Measurements from ENCODE around the gene KRTAP4-8. TPM values are rescaled to one million over a fixed set of nuclear protein-coding genes. Genes with fewer than 3 reads are reported as not detected.

KRTAP4-8 gene
- polyA plus RNA-seq, 1 donor (not counting 4 experiments of a cell fraction or from before 2014, with no cell fraction given): not detected

DNA sequence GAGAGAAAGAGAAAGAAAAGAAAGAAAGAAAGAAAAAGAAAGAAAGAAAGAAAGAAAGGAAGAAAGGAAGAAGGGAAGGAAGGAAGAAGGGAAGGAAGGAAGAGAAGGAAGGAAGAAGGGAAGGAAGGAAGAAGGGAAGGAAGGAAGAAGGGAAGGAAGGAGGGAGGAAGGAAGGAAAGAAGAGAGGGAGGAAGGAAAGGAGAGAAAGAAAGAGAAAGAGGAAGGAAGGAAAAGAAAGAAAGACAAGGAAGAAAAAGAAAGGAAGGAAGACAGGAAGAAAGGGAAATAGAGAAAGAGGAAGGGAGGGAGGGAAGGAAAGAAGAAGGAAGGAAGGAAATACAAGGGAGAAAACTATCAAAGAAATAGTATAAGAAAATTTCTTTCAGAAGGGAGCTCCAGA, 21.2 kb downstream of the KRTAP4-8 start:
- no peaks in the 10 kb centered on the region for H3K79me2 ChIP-seq (ENCODE audit: control insufficient read depth, insufficient read depth, low read length)

DNA sequence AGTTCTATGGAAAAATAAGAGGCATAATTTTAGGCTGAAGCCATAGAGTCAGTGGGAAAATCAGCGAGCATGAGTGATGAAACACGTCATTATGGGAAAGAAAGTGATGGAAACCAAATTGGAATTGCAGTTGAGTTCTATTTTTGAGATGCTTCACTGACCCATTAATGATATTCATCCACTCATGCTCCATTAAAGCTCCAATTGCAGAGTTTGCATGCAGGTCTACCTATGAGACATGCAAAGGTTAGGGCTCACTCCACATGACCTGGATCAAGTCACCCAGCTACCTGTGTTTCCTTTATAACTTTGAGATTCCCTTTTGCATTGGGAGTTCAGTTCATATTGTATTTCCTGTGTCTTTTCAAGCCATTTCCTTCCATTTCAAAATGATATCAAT, 24.3 kb downstream of the KRTAP4-8 start:
- H4K20me1 ChIP-seq (ENCODE audit: control insufficient read depth, extremely low read depth, insufficient read depth, low read length): no peaks in the 10 kb centered on the region
- H3K4me2 ChIP-seq (ENCODE audit: control insufficient read depth, extremely low read depth, insufficient read depth, low read depth, low read length): no peak overlapping the region
- no peak overlapping the region for H3K27ac ChIP-seq (ENCODE audit: control insufficient read depth, insufficient read depth, low read length)
- no peaks in the 10 kb centered on the region for H3K4me1 ChIP-seq (ENCODE audit: control insufficient read depth, extremely low read depth, insufficient read depth, low read length)
- no peaks in the 10 kb centered on the region for H3K36me3 ChIP-seq (ENCODE audit: control insufficient read depth in 2 of 2, extremely low read depth in 1 of 2, insufficient read depth in 2 of 2, low read length in 2 of 2)
- H3K9me3 ChIP-seq (ENCODE audit: control insufficient read depth, low read depth, low read length): no peaks in the 10 kb centered on the region
- no peak overlapping the region for H3K4me3 ChIP-seq (ENCODE audit: control insufficient read depth in 2 of 3, extremely low read depth in 1 of 3, insufficient read depth in 2 of 3, low read depth in 1 of 3, low read length in 3 of 3)
- TF ChIP-seq EZH2 (IDR thresholded peaks at IDR 0.05; ENCODE audit: low read length) (no peak), CTCF (optimal IDR thresholded peaks at IDR 0.05 in 1 of 3, IDR thresholded peaks at IDR 0.05 in 1 of 3, conservative IDR thresholded peaks at IDR 0.05 in 1 of 3; ENCODE audit: extremely low read depth in 1 of 3, insufficient read depth in 2 of 3, low read length in 3 of 3) (no peak)
- H3K79me2 ChIP-seq (ENCODE audit: control insufficient read depth, insufficient read depth, low read length): no peaks in the 10 kb centered on the region
- H3K27me3 ChIP-seq (ENCODE audit: control insufficient read depth, extremely low read depth, insufficient read depth, low read length): no peaks in the 10 kb centered on the region
- dilution Hi-C loops (cut with MboI; ENCODE audit: extremely low pct_ligation_motif_present, low sequenced_read_pairs): no loop called here
- no peak overlapping the region for H2AFZ ChIP-seq (ENCODE audit: control insufficient read depth, low read length)
- H3K9ac ChIP-seq (ENCODE audit: control insufficient read depth, extremely low read depth, insufficient read depth, low read length): no peak overlapping the region
- FAIRE-seq: no peak
- H3K9me1 ChIP-seq (ENCODE audit: control insufficient read depth, extremely low read depth, insufficient read depth, low read length): no peaks in the 10 kb centered on the region
- DNase-seq (ENCODE audit: low read depth, low spot score): no peak

More for the DNA sequence above, 21.2 kb downstream of the KRTAP4-8 start:
- DNase-seq (ENCODE audit: low read depth, low spot score) (no peak), FAIRE-seq (no peak)
- H3K4me1 ChIP-seq (ENCODE audit: control insufficient read depth, extremely low read depth, insufficient read depth, low read length): no peaks in the 10 kb centered on the region
- no peaks in the 10 kb centered on the region for H3K36me3 ChIP-seq (ENCODE audit: control insufficient read depth in 2 of 2, extremely low read depth in 1 of 2, insufficient read depth in 2 of 2, low read length in 2 of 2)
- no peak overlapping the region for H3K4me3 ChIP-seq (ENCODE audit: control insufficient read depth in 2 of 3, extremely low read depth in 1 of 3, insufficient read depth in 2 of 3, low read depth in 1 of 3, low read length in 3 of 3)
- no peaks in the 10 kb centered on the region for H3K9me1 ChIP-seq (ENCODE audit: control insufficient read depth, extremely low read depth, insufficient read depth, low read length)
- no peaks in the 10 kb centered on the region for H4K20me1 ChIP-seq (ENCODE audit: control insufficient read depth, extremely low read depth, insufficient read depth, low read length)
- H3K27me3 ChIP-seq (ENCODE audit: control insufficient read depth, extremely low read depth, insufficient read depth, low read length): no peaks in the 10 kb centered on the region
- H2AFZ ChIP-seq (ENCODE audit: control insufficient read depth, low read length): no peak overlapping the region
- TF ChIP-seq CTCF (optimal IDR thresholded peaks at IDR 0.05 in 1 of 3, IDR thresholded peaks at IDR 0.05 in 1 of 3, conservative IDR thresholded peaks at IDR 0.05 in 1 of 3; ENCODE audit: extremely low read depth in 1 of 3, insufficient read depth in 2 of 3, low read length in 3 of 3): no peak
- TF ChIP-seq EZH2 (IDR thresholded peaks at IDR 0.05; ENCODE audit: low read length): no peak
- no peak overlapping the region for H3K9ac ChIP-seq (ENCODE audit: control insufficient read depth, extremely low read depth, insufficient read depth, low read length)
- H3K9me3 ChIP-seq (ENCODE audit: control insufficient read depth, low read depth, low read length): no peaks in the 10 kb centered on the region
- dilution Hi-C loops (cut with MboI; ENCODE audit: extremely low pct_ligation_motif_present, low sequenced_read_pairs): no loop called here
- no peak overlapping the region for H3K4me2 ChIP-seq (ENCODE audit: control insufficient read depth, extremely low read depth, insufficient read depth, low read depth, low read length)
- H3K27ac ChIP-seq (ENCODE audit: control insufficient read depth, insufficient read depth, low read length): no peak overlapping the region

All from keratinocyte (primary cell).